Embryonic facial prominence (tissue), 1 donor: ENCODE results near the gene POLR3K.
"Not testable (repeated sequence)": the region's sequence is repeated elsewhere in the genome, so short reads cannot be mapped to it uniquely, and the experiment has no call there.

Experiments
- DNase-seq: peaks from one replicate; pipeline ENCODE4 v3.0.0-alpha.2; 2016; ENCODE audit errors: extremely low spot score

The POLR3K gene

GRCh38 chr16:42691-43090 lies 10.7 kb downstream of the POLR3K start:
- no peak for DNase-seq

GRCh38 chr16:42069-42457 lies 11.3 kb downstream of the POLR3K start:
- no peak for DNase-seq

GRCh38 chr16:41439-42068 lies 11.9 kb downstream of the POLR3K start:
- DNase-seq, result no peak

- DNase-seq, result no peak
Measured at GRCh38 chr16:38941-39892, 14.2 kb downstream of the POLR3K start.

GRCh38 chr16:38206-38605 lies 15.2 kb downstream of the POLR3K start:
- not testable (repeated sequence) for DNase-seq

GRCh38 chr16:37511-37910 lies 15.9 kb downstream of the POLR3K start:
- DNase-seq, result no peak

GRCh38 chr16:36336-36984 lies 16.9 kb downstream of the POLR3K start:
- no peak for DNase-seq

GRCh38 chr16:35678-36305 lies 17.6 kb downstream of the POLR3K start:
- DNase-seq, result no peak

GRCh38 chr16:35011-35677 lies 18.3 kb downstream of the POLR3K start:
- no peak for DNase-seq

- no peak for DNase-seq
Measured at GRCh38 chr16:34648-34987, 18.8 kb downstream of the POLR3K start.

- DNase-seq, result no peak
Measured at GRCh38 chr16:33877-34647, 19.3 kb downstream of the POLR3K start.

GRCh38 chr16:33154-33876 lies 20.1 kb downstream of the POLR3K start:
- not testable (repeated sequence) for DNase-seq

- not testable (repeated sequence) for DNase-seq
Measured at GRCh38 chr16:30627-31026, 22.8 kb downstream of the POLR3K start.

GRCh38 chr16:25926-26348 lies 27.5 kb downstream of the POLR3K start:
- DNase-seq, result not testable (repeated sequence)

- not testable (repeated sequence) for DNase-seq
Measured at GRCh38 chr16:24151-24550, 29.3 kb downstream of the POLR3K start.

GRCh38 chr16:20886-21285 lies 32.5 kb downstream of the POLR3K start:
- DNase-seq, result not testable (repeated sequence)

- not testable (repeated sequence) for DNase-seq
Measured at GRCh38 chr16:17062-17765, 36.2 kb downstream of the POLR3K start.

GRCh38 chr16:10772-11171 lies 42.6 kb downstream of the POLR3K start:
- not testable (repeated sequence) for DNase-seq

GRCh38 chr16:9903-10665 lies 43.3 kb downstream of the POLR3K start:
- DNase-seq, result no peak
